Activated T-cell treated with anti-CD3 and anti-CD28 coated beads for 48 hours (primary cell): ENCODE data around the gene LMF1.
"Not testable (repeated sequence)": the region's sequence is repeated elsewhere in the genome, so short reads cannot be mapped to it uniquely, and the experiment has no call there.

Source experiments
- DNase-seq: peaks from one replicate; pipeline ENCODE4 v3.0.0-alpha.2; 2020; ENCODE audit warnings: low read depth

Gene LMF1

GRCh38 chr16:845351-845745 lies 125.4 kb downstream of the LMF1 start:
- DNase-seq: no peak

- DNase-seq: no peak
These were observed 126.0 kb downstream of the LMF1 start for GRCh38 chr16:844638-845350.

GRCh38 chr16:843771-844170 lies 127.0 kb downstream of the LMF1 start:
- no peak for DNase-seq

GRCh38 chr16:842711-843560 lies 127.8 kb downstream of the LMF1 start:
- DNase-seq: no peak

GRCh38 chr16:842061-842476 lies 128.7 kb downstream of the LMF1 start:
- no peak for DNase-seq

- DNase-seq: no peak
These were observed 129.2 kb downstream of the LMF1 start for GRCh38 chr16:841455-842060.

GRCh38 chr16:840561-841454 lies 130.0 kb downstream of the LMF1 start:
- no peak for DNase-seq

- no peak for DNase-seq
These were observed 131.0 kb downstream of the LMF1 start for GRCh38 chr16:839643-840408.

- DNase-seq: no peak
These were observed 132.0 kb downstream of the LMF1 start for GRCh38 chr16:838741-839140.

GRCh38 chr16:836822-837221 lies 134.0 kb downstream of the LMF1 start:
- DNase-seq: not testable (repeated sequence)

- no peak for DNase-seq
These were observed 134.6 kb downstream of the LMF1 start for GRCh38 chr16:836221-836620.

GRCh38 chr16:835373-835772 lies 135.4 kb downstream of the LMF1 start:
- no peak for DNase-seq

- DNase-seq: no peak
These were observed 137.4 kb downstream of the LMF1 start for GRCh38 chr16:833411-833810.

GRCh38 chr16:832652-833336 lies 138.0 kb downstream of the LMF1 start:
- DNase-seq: no peak

GRCh38 chr16:831571-832413 lies 139.0 kb downstream of the LMF1 start:
- no peak for DNase-seq

- no peak for DNase-seq
These were observed 139.8 kb downstream of the LMF1 start for GRCh38 chr16:830871-831570.

GRCh38 chr16:830107-830870 lies 140.5 kb downstream of the LMF1 start:
- no peak for DNase-seq

- no peak for DNase-seq
These were observed 141.9 kb downstream of the LMF1 start for GRCh38 chr16:828891-829290.
